HL-60/S4 treated with retinoic acid at 250 ng/mL for 4 days and 3 days (cell line): Measurements from ENCODE around the gene GPR62.

Experiments used
- in situ Hi-C: fragments of 300-500 bp; cut with MboI; formaldehyde crosslinking; loops from 2 replicates; pipeline ENCODE4 v1.7.0; 2022; ENCODE audit warnings: low sequenced_read_pairs

GPR62 gene

GRCh38 chr3:51937611-51938450, 17.4 kb upstream of the GPR62 start:
- in situ Hi-C loops: no loop called here

GRCh38 chr3:51938780-51939425, 16.3 kb upstream of the GPR62 start:
- in situ Hi-C loops: no loop called here

GRCh38 chr3:51940648-51941462, 14.3 kb upstream of the GPR62 start:
- in situ Hi-C loops: no loop called here

GRCh38 chr3:51941463-51941797, 13.8 kb upstream of the GPR62 start:
- in situ Hi-C loops: no loop called here

GRCh38 chr3:51941798-51942602, 13.2 kb upstream of the GPR62 start, which contains the start of the genes PARP3 and RRP9:
TSS of gene PARP3 (plus strand) at chr3:51942363. CDS start at chr3:51943356, 993 bp downstream.
TSS of gene RRP9 (minus strand) at chr3:51941904. CDS start at chr3:51941867, 37 bp downstream.
- in situ Hi-C loops: no loop called here

- in situ Hi-C loops: no loop called here
These were observed 12.4 kb upstream of the GPR62 start for GRCh38 chr3:51942603-51943450.

GRCh38 chr3:51943451-51944391, 11.5 kb upstream of the GPR62 start:
- in situ Hi-C loops: no loop called here

- in situ Hi-C loops: no loop called here
These were observed 10.6 kb upstream of the GPR62 start for GRCh38 chr3:51944451-51945021.

GRCh38 chr3:51945031-51945840, 9.9 kb upstream of the GPR62 start:
- in situ Hi-C loops: no loop called here

- in situ Hi-C loops: no loop called here
These were observed 9.1 kb upstream of the GPR62 start for GRCh38 chr3:51945926-51946705.

- in situ Hi-C loops: no loop called here
These were observed 8.4 kb upstream of the GPR62 start for GRCh38 chr3:51946796-51947195.

GRCh38 chr3:51947215-51947900, 7.8 kb upstream of the GPR62 start:
- in situ Hi-C loops: no loop called here

GRCh38 chr3:51948016-51948580, 7.1 kb upstream of the GPR62 start:
- in situ Hi-C loops: no loop called here

- in situ Hi-C loops: no loop called here
These were observed 6.1 kb upstream of the GPR62 start for GRCh38 chr3:51949121-51949520.

- in situ Hi-C loops: no loop called here
These were observed 4.3 kb upstream of the GPR62 start for GRCh38 chr3:51950899-51951298.

GRCh38 chr3:51953445-51953844, 1.7 kb upstream of the GPR62 start:
- in situ Hi-C loops: no loop called here
